Left renal cortex interstitium (tissue), 4 donors: ENCODE measurements around the gene IGFBP6. TPM values are rescaled to one million over a fixed set of nuclear protein-coding genes. Genes with fewer than 3 reads are reported as not detected.

Source experiments
- DNase-seq, 4 donors: peaks; one replicate each; pipeline ENCODE4 v3.0.0-alpha.2; 2013; ENCODE audit warnings: low read depth in 4 of 4, low spot score in 2 of 4, missing footprints in 1 of 4
- polyA plus RNA-seq, 4 donors: library from polyadenylated mRNA; unstranded; fragments of 120-200 nt; gene quantifications; one replicate each; pipeline ENCODE4 v1.2.1, GENCODE V29; 2013; ENCODE audit not compliant: insufficient read length in 4 of 4

IGFBP6 gene, protein sequence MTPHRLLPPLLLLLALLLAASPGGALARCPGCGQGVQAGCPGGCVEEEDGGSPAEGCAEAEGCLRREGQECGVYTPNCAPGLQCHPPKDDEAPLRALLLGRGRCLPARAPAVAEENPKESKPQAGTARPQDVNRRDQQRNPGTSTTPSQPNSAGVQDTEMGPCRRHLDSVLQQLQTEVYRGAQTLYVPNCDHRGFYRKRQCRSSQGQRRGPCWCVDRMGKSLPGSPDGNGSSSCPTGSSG
- polyA plus RNA-seq: 10 to 100 TPM; 11.2 to 22.5 (median 14.4) TPM

DNA sequence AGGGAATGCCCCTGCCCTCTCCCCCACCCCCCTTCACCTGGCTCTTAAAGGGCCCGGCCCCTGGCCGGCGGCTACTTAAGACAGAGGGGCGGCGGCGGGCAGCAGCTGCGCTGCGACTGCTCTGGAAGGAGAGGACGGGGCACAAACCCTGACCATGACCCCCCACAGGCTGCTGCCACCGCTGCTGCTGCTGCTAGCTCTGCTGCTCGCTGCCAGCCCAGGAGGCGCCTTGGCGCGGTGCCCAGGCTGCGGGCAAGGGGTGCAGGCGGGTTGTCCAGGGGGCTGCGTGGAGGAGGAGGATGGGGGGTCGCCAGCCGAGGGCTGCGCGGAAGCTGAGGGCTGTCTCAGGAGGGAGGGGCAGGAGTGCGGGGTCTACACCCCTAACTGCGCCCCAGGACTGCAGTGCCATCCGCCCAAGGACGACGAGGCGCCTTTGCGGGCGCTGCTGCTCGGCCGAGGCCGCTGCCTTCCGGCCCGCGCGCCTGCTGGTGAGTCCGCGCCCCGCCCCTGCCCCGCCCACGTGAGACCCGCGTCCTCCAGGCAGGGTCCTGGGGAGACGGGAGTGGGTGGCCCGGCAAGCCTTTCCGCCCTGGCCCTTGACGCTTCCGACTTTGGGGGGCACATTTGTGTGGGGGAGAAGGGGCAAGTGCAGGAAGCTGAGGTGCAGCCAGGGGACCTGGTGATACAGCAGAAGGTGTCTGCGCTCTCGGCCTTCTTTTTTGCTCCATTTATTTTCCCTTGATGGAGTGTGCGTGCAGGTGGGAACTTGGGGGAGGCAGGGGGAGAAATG, at the start of gene IGFBP6:
IGFBP6 (plus strand) TSS at position 104 of the 790 bp plus-strand sequence; CDS start at position 155, 51 bp downstream.
- no peak for DNase-seq

DNA sequence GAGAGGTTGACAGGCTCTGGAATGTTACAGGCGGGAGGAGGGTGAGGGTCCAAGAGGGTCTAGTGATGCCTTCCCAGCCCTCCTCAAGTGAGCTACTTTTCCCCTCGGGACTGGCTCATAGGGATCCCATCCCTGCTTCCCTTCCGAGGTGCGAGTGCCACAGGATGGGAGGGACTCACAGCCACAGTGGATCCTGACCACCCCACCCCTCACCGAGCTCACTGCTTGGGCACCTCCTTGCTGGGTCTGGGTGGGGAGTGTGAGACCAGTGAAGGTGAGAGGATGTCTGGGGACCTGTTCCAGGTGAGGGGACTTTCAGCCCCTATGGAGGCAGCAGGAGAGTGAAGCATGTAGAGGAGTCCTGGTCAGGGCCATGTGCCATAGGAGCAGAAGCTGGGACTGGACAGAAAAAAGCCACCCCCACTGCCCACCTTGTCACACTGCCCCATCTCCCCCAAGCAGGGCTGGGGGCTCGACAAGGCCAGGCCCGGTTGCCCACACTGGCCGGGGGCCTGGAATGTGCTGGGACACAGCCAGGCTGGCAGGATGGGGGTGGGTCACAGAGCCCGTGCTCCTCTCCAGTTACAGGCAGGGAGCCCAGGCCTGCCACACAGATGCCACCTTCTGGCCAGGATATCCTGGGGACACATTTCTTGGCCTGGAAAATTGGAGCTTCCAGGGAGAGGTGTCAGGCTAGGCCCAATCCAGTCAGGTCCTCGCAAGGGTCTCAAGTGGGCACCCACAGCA, 49.3 kb upstream of the IGFBP6 start:
- DNase-seq: no peak

DNA sequence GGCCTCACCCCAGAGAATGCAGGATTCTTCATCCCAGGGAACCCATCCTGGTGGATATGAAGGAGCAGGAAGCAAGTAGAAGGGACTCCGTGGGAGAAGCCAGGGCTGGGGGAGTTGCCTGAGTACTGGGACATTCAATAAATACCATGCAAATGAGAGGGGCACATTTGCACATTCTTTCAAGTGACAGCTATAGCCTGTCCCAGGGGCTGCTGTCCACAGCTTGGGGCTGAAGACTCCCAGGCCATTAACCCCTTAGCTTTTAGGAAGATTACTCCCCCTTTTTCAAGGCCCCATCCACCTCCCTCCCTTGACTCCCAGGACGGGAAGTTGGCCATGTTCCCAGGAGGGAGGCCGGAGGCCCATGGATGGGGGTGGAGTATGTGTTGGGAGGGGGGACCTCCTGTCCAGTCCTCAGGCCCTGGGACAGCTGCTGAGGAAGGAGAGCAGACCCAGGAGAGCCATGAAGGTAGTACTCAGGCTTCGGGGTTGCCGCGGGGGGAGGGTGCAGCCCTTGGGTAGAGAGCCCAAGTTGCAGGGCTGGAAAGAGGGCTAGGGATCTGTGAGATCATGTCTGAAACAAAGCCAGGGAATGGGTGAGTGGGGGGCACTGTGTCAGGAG, 48.6 kb upstream of the IGFBP6 start:
- DNase-seq: peak in 1 of 4 donors; percentile 75

DNA sequence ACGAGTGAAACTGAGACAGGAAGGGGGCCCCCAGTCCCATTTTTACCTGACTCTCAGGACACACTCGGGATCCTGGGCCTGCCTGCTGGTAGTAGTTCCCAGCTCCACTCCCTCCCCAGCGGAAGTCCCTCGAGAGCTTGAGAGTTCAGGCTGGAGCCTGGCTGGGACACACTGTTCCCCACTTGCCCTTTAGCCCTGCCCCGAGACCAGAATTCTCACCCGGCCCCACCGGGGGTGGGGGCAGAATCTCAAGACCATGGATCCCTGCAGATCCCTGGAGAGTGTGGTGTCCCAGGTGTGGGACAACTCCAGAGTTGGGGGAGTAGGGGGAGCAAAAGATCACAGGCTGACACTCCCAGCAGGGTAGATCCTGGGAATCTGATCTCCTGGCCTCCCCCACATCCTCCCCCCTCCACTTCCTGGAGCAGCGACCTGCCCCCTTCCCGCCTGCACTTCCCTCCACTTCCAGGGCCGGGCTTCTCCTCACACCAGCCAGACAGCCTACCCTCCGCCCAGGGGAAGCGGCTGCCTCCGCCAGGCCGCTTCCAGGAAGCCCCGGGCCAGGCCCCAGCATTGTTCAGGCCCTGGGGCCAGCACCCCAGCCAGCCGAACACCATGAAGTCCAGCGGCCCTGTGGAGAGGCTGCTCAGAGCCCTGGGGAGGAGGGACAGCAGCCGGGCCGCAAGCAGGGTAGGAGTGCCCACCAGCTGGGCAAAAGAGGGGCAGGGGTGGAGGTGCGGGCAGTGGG, 47.7 kb upstream of the IGFBP6 start, which contains the start of gene TNS2:
TNS2 (plus strand) TSS at position 495 of the 748 bp plus-strand sequence; CDS start at position 616, 121 bp downstream.
- DNase-seq: no peak

DNA sequence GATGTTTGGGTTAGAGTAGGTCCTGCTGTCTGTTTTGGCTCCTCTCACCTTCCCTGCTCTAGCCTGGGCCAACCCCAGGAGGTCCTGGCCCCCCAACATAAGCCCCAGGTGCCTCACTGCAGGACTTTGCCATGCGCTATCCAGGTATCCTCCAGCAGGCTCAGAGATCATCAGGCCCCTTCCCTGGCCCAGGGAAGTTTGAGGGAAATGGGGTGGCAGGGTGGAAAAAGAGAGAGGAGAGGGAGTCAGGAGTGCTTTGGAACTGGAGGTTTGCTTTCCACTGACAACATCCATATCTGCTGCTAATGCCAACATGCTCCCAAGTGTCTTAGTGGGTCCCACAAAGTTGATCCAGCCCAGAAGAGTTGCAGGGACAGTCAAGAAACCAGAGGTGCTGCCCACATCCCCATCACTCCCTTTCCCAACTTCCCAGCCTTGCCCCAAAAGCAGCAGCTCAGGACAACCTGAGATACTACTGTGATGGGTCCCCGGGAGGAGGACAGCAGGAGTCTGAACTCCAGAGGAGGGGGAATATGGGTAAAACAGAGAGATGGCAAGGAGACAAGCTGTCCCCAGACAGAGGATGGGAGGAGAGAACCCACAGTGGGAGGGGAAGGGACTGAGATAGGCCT, 46.9 kb upstream of the IGFBP6 start:
- DNase-seq: no peak

DNA sequence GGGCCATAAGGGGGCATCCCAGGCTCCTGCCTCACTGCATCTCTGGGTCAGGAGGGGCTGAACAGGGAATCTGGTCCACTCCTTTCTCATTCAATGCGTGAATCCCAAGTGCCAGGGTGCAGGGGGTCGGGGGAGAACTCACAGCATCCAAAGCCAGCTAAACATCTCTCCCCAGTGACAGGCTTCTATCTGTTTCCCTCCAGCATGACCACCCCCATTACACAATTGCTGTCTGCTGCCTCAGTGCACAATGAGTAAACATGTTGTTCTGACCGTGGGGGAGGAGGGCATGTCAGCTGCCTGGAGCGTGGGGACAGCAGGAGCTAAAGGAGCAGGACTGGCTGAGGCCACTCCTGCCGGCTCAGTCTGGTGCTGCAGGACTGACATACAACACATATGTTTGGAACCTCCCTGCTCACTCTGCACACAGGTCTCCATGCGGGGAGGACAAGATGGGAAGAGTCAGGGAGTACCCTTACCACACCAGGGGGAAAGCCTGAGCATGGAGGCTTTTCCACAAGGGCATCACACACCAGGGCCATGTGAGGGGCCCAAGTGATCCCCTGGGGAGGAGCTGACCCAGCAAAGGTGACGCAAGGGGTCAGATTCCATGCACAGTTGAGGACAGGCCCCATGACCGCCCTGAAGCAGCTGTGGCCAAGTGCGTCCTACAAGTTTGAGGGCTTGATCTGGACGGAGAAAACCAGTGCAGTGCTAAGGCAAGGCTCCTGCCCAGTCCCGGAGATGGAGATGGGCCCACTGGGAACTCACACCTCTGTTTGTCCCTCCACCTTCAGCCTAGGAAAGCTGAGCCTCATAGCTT, 46.2 kb upstream of the IGFBP6 start:
- DNase-seq: no peak

DNA sequence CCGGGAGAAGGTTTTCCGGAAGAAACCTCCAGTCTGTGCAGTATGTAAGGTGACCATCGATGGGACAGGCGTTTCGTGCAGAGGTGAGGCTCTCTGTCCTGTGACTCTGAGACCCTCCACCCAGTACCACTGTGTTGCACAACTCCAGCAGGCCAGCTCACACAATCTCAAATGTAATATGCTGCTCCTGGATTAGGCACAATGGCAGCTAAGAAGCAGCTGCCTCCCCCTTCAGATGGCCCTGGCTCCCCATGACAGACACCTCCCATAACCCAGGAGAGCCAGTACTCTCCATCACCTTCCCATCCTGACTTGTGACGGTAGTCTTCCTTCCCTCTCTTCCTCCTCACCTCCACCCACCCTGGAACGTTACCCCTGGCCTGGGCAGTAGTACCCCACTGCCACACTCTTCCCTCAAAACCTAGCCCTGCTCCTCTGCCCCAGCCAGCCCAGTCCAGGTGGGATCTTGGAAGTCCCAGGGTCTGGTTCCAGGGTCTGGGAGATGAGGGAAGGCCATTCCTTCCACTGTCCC, 45.5 kb upstream of the IGFBP6 start:
- DNase-seq: no peak

DNA sequence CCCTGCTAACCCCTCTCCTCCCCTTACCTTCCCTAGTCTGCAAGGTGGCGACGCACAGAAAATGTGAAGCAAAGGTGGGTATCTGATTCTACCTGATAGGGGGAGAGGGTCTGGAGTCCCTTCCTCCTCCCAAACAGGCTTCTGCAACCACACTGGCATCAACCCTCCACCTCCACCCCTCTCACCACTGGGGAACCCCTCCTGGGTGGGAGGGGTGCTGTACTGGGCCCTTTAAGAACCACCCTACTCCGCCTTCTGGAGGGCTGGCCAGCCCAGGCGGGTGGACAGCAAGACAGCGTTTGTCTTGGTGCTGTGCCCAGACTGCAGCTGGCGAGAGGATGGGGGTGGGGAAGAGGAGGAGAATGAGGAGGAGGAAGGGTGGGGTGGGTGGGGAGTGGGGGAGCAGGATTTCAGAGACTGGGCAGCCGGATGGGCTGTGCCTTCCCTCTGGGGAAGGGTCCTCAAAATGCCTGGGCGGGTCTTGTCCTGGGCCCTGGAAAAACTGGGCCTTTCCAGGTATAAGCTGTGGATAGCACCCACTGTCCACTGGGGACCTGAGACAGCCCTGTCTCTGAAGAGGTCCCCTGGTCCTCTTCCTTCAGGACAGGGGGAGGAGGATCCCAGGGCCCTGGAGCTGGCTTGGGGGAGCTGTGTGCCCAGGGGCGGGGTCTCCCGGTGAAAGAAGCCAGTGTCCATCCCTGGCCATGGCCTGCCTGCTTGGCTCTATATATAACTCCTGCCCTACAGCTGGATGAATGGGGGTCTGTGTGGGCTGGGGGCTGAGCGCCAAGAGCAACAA, 44.8 kb upstream of the IGFBP6 start:
- peak in 1 of 4 donors; percentile 71 for DNase-seq

DNA sequence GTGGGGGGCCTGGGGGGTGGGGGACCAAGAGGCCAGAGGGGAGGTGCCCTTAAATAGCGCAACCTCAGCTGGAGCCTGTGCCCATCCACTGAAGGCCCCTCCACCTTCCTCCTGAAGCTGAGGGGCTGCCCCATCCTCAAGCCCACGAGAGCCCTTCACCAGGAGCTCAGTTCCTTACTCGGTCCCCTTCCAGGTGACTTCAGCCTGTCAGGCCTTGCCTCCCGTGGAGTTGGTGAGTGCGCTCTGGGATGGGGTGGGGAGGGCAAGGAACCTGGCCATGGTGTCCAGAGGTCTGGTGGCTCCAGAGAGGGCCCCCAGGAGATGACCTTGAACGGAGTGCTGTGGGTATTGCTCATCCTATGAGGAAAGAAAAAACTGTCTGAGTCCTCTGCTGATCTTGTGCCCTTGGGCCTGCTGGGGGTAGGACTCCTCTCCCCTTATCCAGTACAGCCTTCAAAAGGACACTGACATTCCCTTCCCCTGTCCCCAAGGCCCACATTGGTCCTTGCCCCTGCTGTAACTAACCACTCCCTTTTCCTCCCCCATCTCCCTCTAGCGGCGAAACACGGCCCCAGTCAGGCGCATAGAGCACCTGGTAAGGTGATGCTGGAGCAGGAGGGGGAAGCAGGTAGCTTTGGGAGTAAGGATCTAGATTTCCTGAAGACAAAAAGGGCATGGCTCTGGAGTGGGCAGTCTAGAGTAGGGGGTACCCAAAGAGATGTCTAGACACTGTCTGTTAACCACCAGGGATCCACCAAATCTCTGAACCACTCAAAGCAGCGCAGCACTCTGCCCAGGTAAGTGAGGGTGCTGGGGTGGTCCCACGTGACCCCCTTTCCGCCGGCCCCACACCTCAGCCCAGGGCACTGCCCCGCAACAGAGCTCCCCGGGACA, 44.0 kb upstream of the IGFBP6 start:
- no peak for DNase-seq

DNA sequence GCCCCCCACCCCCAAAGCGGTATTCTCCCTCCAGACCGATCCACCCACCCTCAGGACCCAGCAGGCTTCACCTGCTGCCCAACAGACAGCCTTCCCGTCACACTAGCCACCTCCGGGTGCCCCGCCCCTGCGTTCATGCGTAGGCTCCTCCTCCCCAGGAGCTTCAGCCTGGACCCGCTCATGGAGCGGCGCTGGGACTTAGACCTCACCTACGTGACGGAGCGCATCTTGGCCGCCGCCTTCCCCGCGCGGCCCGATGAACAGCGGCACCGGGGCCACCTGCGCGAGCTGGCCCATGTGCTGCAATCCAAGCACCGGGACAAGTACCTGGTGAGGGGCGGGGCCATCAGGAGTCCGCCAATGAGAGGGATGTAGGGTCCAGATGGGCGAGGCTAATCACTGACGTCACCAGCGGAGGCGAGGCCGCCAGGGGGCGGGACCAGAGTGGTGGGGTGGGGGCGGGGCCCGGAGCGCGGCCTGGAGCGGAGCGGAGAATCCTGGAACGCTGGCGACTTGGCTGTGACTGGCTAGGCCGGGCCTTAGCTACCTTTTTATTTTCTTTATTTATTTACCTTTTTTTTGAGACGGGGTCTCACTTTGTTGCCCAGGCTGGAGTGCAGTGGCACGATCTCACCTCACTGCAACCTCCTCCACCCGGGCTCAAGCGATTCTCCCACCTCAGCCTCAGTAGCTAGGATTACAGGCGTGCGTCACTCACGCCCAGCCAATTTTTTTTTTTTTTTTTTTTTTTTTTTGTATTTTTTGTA, 43.2 kb upstream of the IGFBP6 start:
- peak in 2 of 4 donors; percentile 90 to 93 for DNase-seq

DNA sequence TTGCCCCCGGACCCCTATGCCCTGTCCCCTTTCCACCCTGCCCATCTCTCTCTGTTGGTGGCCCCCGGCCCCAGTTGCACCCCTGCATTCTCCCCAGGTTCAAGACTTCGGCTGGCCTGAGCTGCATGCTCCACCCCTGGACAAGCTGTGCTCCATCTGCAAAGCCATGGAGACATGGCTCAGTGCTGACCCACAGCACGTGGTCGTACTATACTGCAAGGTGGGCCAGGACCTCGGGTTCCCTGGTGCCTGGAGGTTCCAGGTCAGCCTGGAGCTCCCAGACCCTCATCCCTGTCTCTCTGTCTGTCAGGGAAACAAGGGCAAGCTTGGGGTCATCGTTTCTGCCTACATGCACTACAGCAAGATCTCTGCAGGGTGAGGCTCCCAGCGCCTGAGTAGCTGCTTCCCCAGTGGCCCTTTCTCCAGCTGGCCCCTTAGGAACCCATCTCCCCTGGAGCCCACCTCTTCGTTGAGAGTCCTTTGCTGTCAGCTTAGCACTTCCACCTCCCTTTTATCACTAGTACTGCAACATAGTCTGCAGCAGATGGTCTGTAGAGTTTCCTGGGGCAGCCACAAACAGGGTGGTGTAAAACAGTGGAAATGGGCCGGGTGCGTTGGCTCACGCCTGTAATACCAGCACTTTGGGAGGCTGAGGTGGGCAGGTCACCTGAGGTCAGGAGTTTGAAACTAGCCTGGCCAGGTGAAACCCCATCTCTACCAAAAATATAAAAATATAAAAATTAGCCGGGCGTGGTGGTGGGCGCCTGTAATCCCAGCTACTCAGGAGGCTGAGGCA, 41.8 kb upstream of the IGFBP6 start:
- no peak for DNase-seq

DNA sequence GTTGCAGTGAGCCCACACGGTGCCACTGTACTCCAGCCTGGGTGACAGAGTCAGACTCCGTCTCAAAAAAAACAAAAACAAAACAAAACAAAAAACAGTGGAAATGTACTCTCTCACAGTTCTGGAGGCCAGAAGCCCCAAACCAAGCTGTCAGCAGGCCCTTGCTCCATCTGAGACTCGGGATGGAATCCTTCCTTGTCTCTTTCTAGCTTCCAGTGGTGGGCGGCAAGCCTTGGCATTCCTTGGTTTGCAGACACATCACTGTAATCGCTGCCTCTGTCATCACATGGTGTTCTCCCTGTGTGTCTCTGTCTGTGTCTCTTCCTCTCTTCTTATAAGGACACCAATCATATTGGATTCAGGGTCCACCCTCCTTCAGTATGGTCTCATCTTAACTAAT, 41.2 kb upstream of the IGFBP6 start:
- no peak for DNase-seq

DNA sequence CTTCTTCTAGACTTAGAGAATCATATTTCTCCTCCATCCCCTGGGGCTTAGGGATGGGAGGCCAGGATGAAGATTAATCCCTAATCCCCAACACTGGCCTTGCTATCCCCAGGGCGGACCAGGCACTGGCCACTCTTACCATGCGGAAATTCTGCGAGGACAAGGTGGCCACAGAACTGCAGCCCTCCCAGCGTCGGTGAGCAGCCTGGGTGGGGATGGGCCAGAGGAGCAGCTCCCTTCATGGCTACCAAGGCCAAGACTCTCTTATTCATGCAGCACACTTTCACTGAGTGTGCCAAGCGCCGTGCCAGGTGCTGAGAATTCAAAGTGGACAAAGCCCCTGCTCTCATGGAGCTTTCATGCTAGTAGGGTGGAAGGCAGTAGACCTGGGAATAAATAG, 40.6 kb upstream of the IGFBP6 start:
- no peak for DNase-seq

DNA sequence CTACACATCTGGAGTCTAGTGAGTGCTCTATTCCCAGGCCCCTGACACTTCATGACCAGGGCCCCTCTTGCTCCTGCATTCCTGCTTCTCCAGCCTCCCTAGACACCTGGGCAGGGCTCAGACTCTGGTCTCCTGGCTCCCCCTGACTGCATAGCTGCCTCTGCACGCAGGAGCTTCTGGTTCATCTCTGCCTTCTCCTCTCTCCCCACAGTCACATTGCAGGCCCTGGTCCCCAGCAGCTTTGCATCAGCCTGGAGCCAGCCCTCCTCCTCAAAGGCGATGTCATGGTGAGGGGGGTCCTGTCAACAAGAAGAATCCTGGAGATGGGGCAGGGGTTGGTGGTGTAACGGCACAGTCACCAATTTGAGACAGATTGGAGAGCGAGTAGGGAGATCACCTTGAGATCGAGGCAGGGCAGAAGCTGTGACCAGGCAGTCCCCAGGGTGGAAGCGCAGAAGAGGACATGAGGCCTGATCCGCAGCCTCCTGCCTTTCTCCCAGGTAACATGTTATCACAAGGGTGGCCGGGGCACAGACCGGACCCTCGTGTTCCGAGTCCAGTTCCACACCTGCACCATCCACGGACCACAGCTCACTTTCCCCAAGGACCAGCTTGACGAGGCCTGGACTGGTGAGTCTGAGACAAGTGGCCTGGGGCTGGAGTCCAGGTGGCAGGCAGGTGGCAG, 39.5 kb upstream of the IGFBP6 start:
- DNase-seq: no peak
